Measurements from ENCODE around the gene CCL26.

DNA sequence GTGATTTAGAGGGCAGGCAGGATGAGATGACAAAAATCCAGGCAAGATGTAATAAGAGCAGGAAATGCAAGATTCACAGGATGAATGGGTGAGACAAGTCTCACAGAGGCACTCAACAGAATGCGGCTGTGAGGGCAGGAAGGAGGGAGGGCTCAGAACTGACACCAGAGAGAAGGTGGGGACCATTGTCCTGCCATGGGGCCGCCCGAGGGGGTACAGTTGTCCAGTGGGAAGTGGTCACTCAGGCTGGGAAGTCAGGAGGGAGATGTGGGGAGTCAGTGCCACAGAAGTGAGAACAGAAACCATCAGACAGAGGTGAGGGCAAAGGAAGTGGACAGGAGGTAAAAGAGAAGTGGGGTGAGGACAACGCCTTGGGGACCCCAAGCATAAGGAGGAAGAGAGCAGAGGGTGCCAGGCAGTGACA lies 42.1 kb downstream of the CCL26 start:
- TF ChIP-seq, protein P1, sequence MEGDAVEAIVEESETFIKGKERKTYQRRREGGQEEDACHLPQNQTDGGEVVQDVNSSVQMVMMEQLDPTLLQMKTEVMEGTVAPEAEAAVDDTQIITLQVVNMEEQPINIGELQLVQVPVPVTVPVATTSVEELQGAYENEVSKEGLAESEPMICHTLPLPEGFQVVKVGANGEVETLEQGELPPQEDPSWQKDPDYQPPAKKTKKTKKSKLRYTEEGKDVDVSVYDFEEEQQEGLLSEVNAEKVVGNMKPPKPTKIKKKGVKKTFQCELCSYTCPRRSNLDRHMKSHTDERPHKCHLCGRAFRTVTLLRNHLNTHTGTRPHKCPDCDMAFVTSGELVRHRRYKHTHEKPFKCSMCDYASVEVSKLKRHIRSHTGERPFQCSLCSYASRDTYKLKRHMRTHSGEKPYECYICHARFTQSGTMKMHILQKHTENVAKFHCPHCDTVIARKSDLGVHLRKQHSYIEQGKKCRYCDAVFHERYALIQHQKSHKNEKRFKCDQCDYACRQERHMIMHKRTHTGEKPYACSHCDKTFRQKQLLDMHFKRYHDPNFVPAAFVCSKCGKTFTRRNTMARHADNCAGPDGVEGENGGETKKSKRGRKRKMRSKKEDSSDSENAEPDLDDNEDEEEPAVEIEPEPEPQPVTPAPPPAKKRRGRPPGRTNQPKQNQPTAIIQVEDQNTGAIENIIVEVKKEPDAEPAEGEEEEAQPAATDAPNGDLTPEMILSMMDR (IDR thresholded peaks at IDR 0.05): no peak
- no peak for TF ChIP-seq POLR2A (IDR thresholded peaks at IDR 0.05)

Data from uterus (tissue), 2 donors.